Testis (tissue), 2 donors: ENCODE data around the gene PLRG1.

Experiments
- CTCF ChIP-seq, 3 experiments: fragments of 450-650 bp in 2 of 3; fragments of 200-600 bp in 1 of 3; sonication (generic) in 1 of 3; IDR thresholded peaks; one replicate each; pipeline ENCODE4 v1.5.1; 2016 to 2019; ENCODE audit warnings: antibody characterized with exemption in 3 of 3, mild to moderate bottlenecking in 2 of 3, moderate library complexity in 1 of 3
- POLR2A ChIP-seq: fragments of 450-650 bp; IDR thresholded peaks from one replicate; pipeline ENCODE4 v1.6.1; 2017; ENCODE audit warnings: antibody characterized with exemption, mild to moderate bottlenecking, moderate library complexity

GRCh38 chr4:154495867-154496266, 54.3 kb downstream of the PLRG1 start:
- TF ChIP-seq POLR2A (no peak), CTCF (IDR thresholded peaks at IDR 0.05) (no peak)
